Ishikawa (cell line): Measurements from ENCODE around the gene TRDMT1.

Experiments used
- CEBPB ChIP-seq: IDR thresholded peaks from 2 replicates; pipeline ENCODE4 v1.6.1; 2012
- CREB1 ChIP-seq: IDR thresholded peaks from 2 replicates; pipeline ENCODE4 v1.6.1; 2012; ENCODE audit warnings: low read depth
- EGR1 ChIP-seq: IDR thresholded peaks from 2 replicates; pipeline ENCODE4 v1.6.1; 2012
- EP300 ChIP-seq: IDR thresholded peaks from 2 replicates; pipeline ENCODE4 v1.6.1; 2012; ENCODE audit warnings: borderline replicate concordance
- FOXM1 ChIP-seq: IDR thresholded peaks from 2 replicates; pipeline ENCODE4 v1.6.1; 2012; ENCODE audit warnings: low read depth, borderline replicate concordance
- MAX ChIP-seq: IDR thresholded peaks from 2 replicates; pipeline ENCODE4 v1.6.1; 2012
- NFIC ChIP-seq: IDR thresholded peaks from 2 replicates; pipeline ENCODE4 v1.6.1; 2012
- RAD21 ChIP-seq: IDR thresholded peaks from 2 replicates; pipeline ENCODE4 v1.6.1; 2012; ENCODE audit warnings: low read depth
- REST ChIP-seq: IDR thresholded peaks from 2 replicates; pipeline ENCODE4 v1.6.1; 2012; ENCODE audit warnings: low read depth, mild to moderate bottlenecking
- TAF1 ChIP-seq: IDR thresholded peaks from 2 replicates; pipeline ENCODE4 v1.6.1; 2012; ENCODE audit warnings: low read depth, mild to moderate bottlenecking
- TCF12 ChIP-seq: IDR thresholded peaks from 2 replicates; pipeline ENCODE4 v1.6.1; 2012; ENCODE audit warnings: low read depth
- TEAD4 ChIP-seq: IDR thresholded peaks from 2 replicates; pipeline ENCODE4 v1.6.1; 2012
- USF1 ChIP-seq: IDR thresholded peaks from 2 replicates; pipeline ENCODE4 v1.6.1; 2012
- YY1 ChIP-seq: IDR thresholded peaks from 2 replicates; pipeline ENCODE4 v1.6.1; 2012; ENCODE audit warnings: low read depth
- ZBTB7A ChIP-seq: IDR thresholded peaks from 2 replicates; pipeline ENCODE4 v1.6.1; 2012; ENCODE audit warnings: low read depth

TRDMT1 gene

GRCh38 chr10:17196045-17196444, 5.4 kb downstream of the TRDMT1 start:
- TF ChIP-seq FOXM1 (no peak), MAX (no peak), REST (no peak), CREB1 (no peak), ZBTB7A (no peak), CEBPB (no peak), TEAD4 (no peak), TAF1 (no peak), EGR1 (no peak), EP300 (no peak), YY1 (no peak), TCF12 (no peak), NFIC (no peak), RAD21 (no peak), USF1 (no peak)

GRCh38 chr10:17195083-17195482, 6.4 kb downstream of the TRDMT1 start:
- no peak for TF ChIP-seq EGR1
- no peak for TF ChIP-seq USF1
- no peak for TF ChIP-seq ZBTB7A
- no peak for TF ChIP-seq EP300
- no peak for TF ChIP-seq TEAD4
- no peak for TF ChIP-seq MAX
- TF ChIP-seq FOXM1: no peak
- TF ChIP-seq TCF12: no peak
- no peak for TF ChIP-seq CEBPB
- TF ChIP-seq NFIC: no peak
- TF ChIP-seq CREB1: no peak

GRCh38 chr10:17190602-17191001, 10.9 kb downstream of the TRDMT1 start:
- TF ChIP-seq FOXM1 (no peak), YY1 (no peak), CEBPB (no peak), ZBTB7A (no peak), NFIC (no peak), USF1 (no peak), EGR1 (no peak), TAF1 (no peak), TEAD4 (no peak), RAD21 (no peak), EP300 (no peak), REST (no peak), CREB1 (no peak)

GRCh38 chr10:17188644-17189172, 12.8 kb downstream of the TRDMT1 start:
- TF ChIP-seq TCF12 (no peak), RAD21 (no peak), USF1 (no peak), EGR1 (no peak), MAX (no peak), CREB1 (no peak), ZBTB7A (no peak), EP300 (no peak), TEAD4 (no peak), NFIC (no peak), YY1 (no peak), REST (no peak)
